Measurements from ENCODE around the gene NBL1. TPM values are rescaled to one million over a fixed set of nuclear protein-coding genes. Genes with fewer than 3 reads are reported as not detected.

The NBL1 gene
- total RNA-seq, 1 experiment from 2014 or later, result 117 TPM

GRCh38 chr1:19656134-19656779 is 12.1 kb downstream of the NBL1 start:
- Histone ChIP-seq H3K4me2 (ENCODE audit: low read length) (no peak overlapping the region), H3K9ac (ENCODE audit: low read length) (no peak overlapping the region), H3K9me2 (replicated peaks; ENCODE audit: low read length) (no peaks in the 10 kb centered on the region), H3K4me3 (ENCODE audit: low read length) (no peak overlapping the region), H3K9me3 (ENCODE audit: low read length) (no peaks in the 10 kb centered on the region), H3K79me2 (ENCODE audit: low read length) (no peaks in the 10 kb centered on the region), H3K27ac (ENCODE audit: low read length) (no peak overlapping the region), H3K36me3 (ENCODE audit: low read depth, low read length) (no peaks in the 10 kb centered on the region), H3K4me1 (ENCODE audit: insufficient read depth, low read length) (peaks cover 28% of the 10 kb centered on the region), H3F3A (ENCODE audit: low read length, unreplicated experiment) (no peaks in the 10 kb centered on the region), H2AFZ (ENCODE audit: low read length) (no peak overlapping the region), H4K20me1 (ENCODE audit: low read length) (no peaks in the 10 kb centered on the region), H3K27me3 (ENCODE audit: low read length) (no peaks in the 10 kb centered on the region)
- ChIA-PET POLR2A (ENCODE audit: unreplicated experiment) (no interaction called here), CTCF (no interaction called here)
- TF ChIP-seq EZH2phosphoT487 (IDR thresholded peaks at IDR 0.05; ENCODE audit: borderline replicate concordance, low read length), result no peak
- TF ChIP-seq CTCF (conservative IDR thresholded peaks at IDR 0.05; ENCODE audit: low read depth, low read length), result no peak
- TF ChIP-seq EZH2 (IDR thresholded peaks at IDR 0.05; ENCODE audit: low read length, unreplicated experiment), result no peak
- ATAC-seq, result no peak
- DNase-seq, result no peak
- intact Hi-C loops (cut with micrococcal nuclease), result no loop called here
- BruUV-seq (replicated peaks), result no TSS peak

- Histone ChIP-seq H3K4me2 (ENCODE audit: low read length) (no peak overlapping the region), H3K9ac (ENCODE audit: low read length) (no peak overlapping the region), H3K27ac (ENCODE audit: low read length) (no peak overlapping the region), H3K36me3 (ENCODE audit: low read depth, low read length) (no peaks in the 10 kb centered on the region), H2AFZ (ENCODE audit: low read length) (no peak overlapping the region), H3K9me2 (replicated peaks; ENCODE audit: low read length) (no peaks in the 10 kb centered on the region), H3F3A (ENCODE audit: low read length, unreplicated experiment) (no peaks in the 10 kb centered on the region), H4K20me1 (ENCODE audit: low read length) (no peaks in the 10 kb centered on the region), H3K4me1 (ENCODE audit: insufficient read depth, low read length) (peaks cover 29% of the 10 kb centered on the region), H3K4me3 (ENCODE audit: low read length) (no peak overlapping the region), H3K27me3 (ENCODE audit: low read length) (no peaks in the 10 kb centered on the region), H3K9me3 (ENCODE audit: low read length) (no peaks in the 10 kb centered on the region), H3K79me2 (ENCODE audit: low read length) (no peaks in the 10 kb centered on the region)
- no TSS peak for BruUV-seq (replicated peaks)
- CTCF ChIA-PET, result no interaction called here
- DNase-seq, result no peak
- intact Hi-C loops (cut with micrococcal nuclease), result no loop called here
- POLR2A ChIA-PET (ENCODE audit: unreplicated experiment), result no interaction called here
- no peak for TF ChIP-seq EZH2phosphoT487 (IDR thresholded peaks at IDR 0.05; ENCODE audit: borderline replicate concordance, low read length)
- TF ChIP-seq CTCF (conservative IDR thresholded peaks at IDR 0.05; ENCODE audit: low read depth, low read length), result no peak
- no peak for TF ChIP-seq EZH2 (IDR thresholded peaks at IDR 0.05; ENCODE audit: low read length, unreplicated experiment)
- no peak for ATAC-seq
Measured at GRCh38 chr1:19656780-19657466, 12.8 kb downstream of the NBL1 start.

- ATAC-seq, result no peak
- Histone ChIP-seq H3K27me3 (ENCODE audit: low read length) (no peaks in the 10 kb centered on the region), H3K9ac (ENCODE audit: low read length) (no peak overlapping the region), H3K9me3 (ENCODE audit: low read length) (no peaks in the 10 kb centered on the region), H3K4me3 (ENCODE audit: low read length) (no peak overlapping the region), H3K79me2 (ENCODE audit: low read length) (no peaks in the 10 kb centered on the region), H3F3A (ENCODE audit: low read length, unreplicated experiment) (no peaks in the 10 kb centered on the region), H4K20me1 (ENCODE audit: low read length) (no peaks in the 10 kb centered on the region), H3K4me2 (ENCODE audit: low read length) (no peak overlapping the region), H2AFZ (ENCODE audit: low read length) (no peak overlapping the region), H3K36me3 (ENCODE audit: low read depth, low read length) (no peaks in the 10 kb centered on the region), H3K27ac (ENCODE audit: low read length) (no peak overlapping the region), H3K4me1 (ENCODE audit: insufficient read depth, low read length) (peaks cover 30% of the 10 kb centered on the region), H3K9me2 (replicated peaks; ENCODE audit: low read length) (no peaks in the 10 kb centered on the region)
- POLR2A ChIA-PET (ENCODE audit: unreplicated experiment), result no interaction called here
- no peak for DNase-seq
- intact Hi-C loops (cut with micrococcal nuclease), result no loop called here
- TF ChIP-seq EZH2phosphoT487 (IDR thresholded peaks at IDR 0.05; ENCODE audit: borderline replicate concordance, low read length), result no peak
- TF ChIP-seq CTCF (conservative IDR thresholded peaks at IDR 0.05; ENCODE audit: low read depth, low read length), result no peak
- TF ChIP-seq EZH2 (IDR thresholded peaks at IDR 0.05; ENCODE audit: low read length, unreplicated experiment), result no peak
- TSS peak; percentile 73 for BruUV-seq (replicated peaks)
- CTCF ChIA-PET, result no interaction called here
Measured at GRCh38 chr1:19657511-19657910, 13.4 kb downstream of the NBL1 start.

Measured in PC-3 (cell line).